SK-N-SH treated with all-trans-retinoic acid at 6 μM for 48 hours (cell line): Measurements from ENCODE around the gene SYTL1.

Experiments
- ATAC-seq: fragments of 200-7000 bp; cut with Tn5 transposase; 3 replicates; pipeline ENCODE4 v1.9.1; 2020; ENCODE audit warnings: mild to moderate bottlenecking, moderate library complexity
- ARNTL ChIP-seq: fragments of 450-650 bp; formaldehyde crosslinking; IDR thresholded peaks from 2 replicates; pipeline ENCODE4 v1.5.0; 2020; ENCODE audit warnings: low read depth, mild to moderate bottlenecking, moderate library complexity, borderline replicate concordance
- BACH2 ChIP-seq: fragments of 250-450 bp; sonication (Bioruptor Pico); IDR thresholded peaks from 2 replicates; pipeline ENCODE4 v1.9.0; 2021; ENCODE audit warnings: mild to moderate bottlenecking, borderline replicate concordance
- CREB5 ChIP-seq: fragments of 250-450 bp; sonication (Bioruptor Pico); IDR thresholded peaks from 2 replicates; pipeline ENCODE4 v1.5.1; 2020; ENCODE audit warnings: low read depth, mild to moderate bottlenecking, moderate library complexity
- CSDC2 ChIP-seq: fragments of 250-450 bp; sonication (Bioruptor Pico); IDR thresholded peaks from 2 replicates; pipeline ENCODE4 v1.5.0; 2020; ENCODE audit warnings: mild to moderate bottlenecking, moderate library complexity
- ESRRG ChIP-seq: fragments of 250-450 bp; sonication (Bioruptor Pico); IDR thresholded peaks from 2 replicates; pipeline ENCODE4 v1.6.1; 2021; ENCODE audit warnings: mild to moderate bottlenecking
- GLIS3 ChIP-seq: fragments of 250-450 bp; sonication (Bioruptor Pico); IDR thresholded peaks from 2 replicates; pipeline ENCODE4 v1.5.0; 2020; ENCODE audit warnings: mild to moderate bottlenecking, moderate library complexity
- OSR1 ChIP-seq: fragments of 250-450 bp; sonication (Bioruptor Pico); IDR thresholded peaks from 2 replicates; pipeline ENCODE4 v1.8.0; 2022; ENCODE audit warnings: moderate library complexity, mild to moderate bottlenecking, inconsistent platforms
- POU6F1 ChIP-seq: fragments of 250-450 bp; sonication (Bioruptor Pico); IDR thresholded peaks from 2 replicates; pipeline ENCODE4 v1.8.0; 2021; ENCODE audit warnings: low read depth, mild to moderate bottlenecking, moderate library complexity, borderline replicate concordance
- PPARA ChIP-seq: fragments of 250-450 bp; sonication (Bioruptor Pico); IDR thresholded peaks from 2 replicates; pipeline ENCODE4 v1.5.0; 2020; ENCODE audit warnings: mild to moderate bottlenecking, borderline replicate concordance
- SNAI2 ChIP-seq: fragments of 250-450 bp; sonication (Bioruptor Pico); IDR thresholded peaks from 2 replicates; pipeline ENCODE4 v1.5.0; 2020; ENCODE audit warnings: mild to moderate bottlenecking, moderate library complexity
- TSHZ2 ChIP-seq: fragments of 250-450 bp; sonication (Bioruptor Pico); IDR thresholded peaks from 2 replicates; pipeline ENCODE4 v1.5.0; 2020; ENCODE audit warnings: mild to moderate bottlenecking, moderate library complexity
- ZNF70 ChIP-seq: fragments of 450-650 bp; formaldehyde crosslinking; IDR thresholded peaks from 2 replicates; pipeline ENCODE4 v1.5.0; 2020; ENCODE audit warnings: mild to moderate bottlenecking, moderate library complexity
- ZNF8 ChIP-seq: fragments of 450-650 bp; formaldehyde crosslinking; IDR thresholded peaks from 2 replicates; pipeline ENCODE4 v1.5.0; 2020; ENCODE audit warnings: mild to moderate bottlenecking, moderate library complexity
- TF ChIP-seq, protein P1 (sequence below): fragments of 250-450 bp; sonication (Bioruptor Pico); IDR thresholded peaks from 2 replicates; pipeline ENCODE4 v1.8.0; 2020; ENCODE audit warnings: mild to moderate bottlenecking, moderate library complexity, borderline replicate concordance
- TF ChIP-seq, protein P2 (sequence below): fragments of 250-450 bp; sonication (Bioruptor Pico); IDR thresholded peaks from 2 replicates; pipeline ENCODE4 v1.5.1; 2021; ENCODE audit warnings: mild to moderate bottlenecking, moderate library complexity

The SYTL1 gene

DNA sequence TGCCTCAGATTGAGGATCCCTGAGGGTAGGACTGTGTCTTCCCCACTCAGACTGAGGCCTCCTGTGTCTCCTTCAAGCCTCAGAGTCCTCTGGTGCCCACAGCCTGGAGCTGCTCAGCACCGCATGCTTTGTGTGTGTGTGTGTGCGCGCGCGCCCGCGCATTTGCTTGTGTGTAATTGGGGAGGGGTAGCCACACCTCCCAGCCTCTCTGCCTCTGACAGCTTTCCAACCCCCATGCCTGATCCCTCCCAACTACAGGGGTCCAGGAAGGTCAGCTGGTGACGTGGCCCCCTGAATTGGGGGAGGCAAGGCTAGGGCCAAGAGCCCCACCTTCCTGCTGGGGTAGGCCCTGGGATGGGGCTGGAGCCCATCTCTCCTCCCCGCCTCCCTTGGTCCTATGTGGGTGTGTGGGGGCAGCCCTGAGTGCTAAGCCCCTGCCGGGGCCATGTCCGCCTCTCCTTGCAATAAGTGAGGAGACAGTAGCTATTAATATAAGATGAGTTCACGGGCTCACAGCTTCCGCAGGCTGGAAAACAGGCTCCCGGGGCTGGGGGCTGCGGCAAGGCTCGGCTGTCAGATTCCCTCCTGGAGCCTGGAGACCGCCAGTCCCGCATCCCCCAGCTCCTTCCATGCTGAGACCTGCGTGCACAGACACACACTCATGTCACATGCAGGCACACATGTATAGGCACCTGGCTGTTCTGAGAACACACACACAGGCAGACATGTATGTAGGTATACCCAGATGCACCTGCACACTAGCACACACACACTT, 57.6 kb downstream of the SYTL1 start:
- no peak for ATAC-seq
- no peak for TF ChIP-seq TSHZ2 (CRISPR knock-in tag)
- TF ChIP-seq, protein P1, sequence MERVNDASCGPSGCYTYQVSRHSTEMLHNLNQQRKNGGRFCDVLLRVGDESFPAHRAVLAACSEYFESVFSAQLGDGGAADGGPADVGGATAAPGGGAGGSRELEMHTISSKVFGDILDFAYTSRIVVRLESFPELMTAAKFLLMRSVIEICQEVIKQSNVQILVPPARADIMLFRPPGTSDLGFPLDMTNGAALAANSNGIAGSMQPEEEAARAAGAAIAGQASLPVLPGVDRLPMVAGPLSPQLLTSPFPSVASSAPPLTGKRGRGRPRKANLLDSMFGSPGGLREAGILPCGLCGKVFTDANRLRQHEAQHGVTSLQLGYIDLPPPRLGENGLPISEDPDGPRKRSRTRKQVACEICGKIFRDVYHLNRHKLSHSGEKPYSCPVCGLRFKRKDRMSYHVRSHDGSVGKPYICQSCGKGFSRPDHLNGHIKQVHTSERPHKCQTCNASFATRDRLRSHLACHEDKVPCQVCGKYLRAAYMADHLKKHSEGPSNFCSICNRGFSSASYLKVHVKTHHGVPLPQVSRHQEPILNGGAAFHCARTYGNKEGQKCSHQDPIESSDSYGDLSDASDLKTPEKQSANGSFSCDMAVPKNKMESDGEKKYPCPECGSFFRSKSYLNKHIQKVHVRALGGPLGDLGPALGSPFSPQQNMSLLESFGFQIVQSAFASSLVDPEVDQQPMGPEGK (CRISPR knock-in tag) = no peak
- no peak for TF ChIP-seq OSR1

GRCh38 chr1:27400082-27400962, 58.5 kb downstream of the SYTL1 start:
- no peak for ATAC-seq

DNA sequence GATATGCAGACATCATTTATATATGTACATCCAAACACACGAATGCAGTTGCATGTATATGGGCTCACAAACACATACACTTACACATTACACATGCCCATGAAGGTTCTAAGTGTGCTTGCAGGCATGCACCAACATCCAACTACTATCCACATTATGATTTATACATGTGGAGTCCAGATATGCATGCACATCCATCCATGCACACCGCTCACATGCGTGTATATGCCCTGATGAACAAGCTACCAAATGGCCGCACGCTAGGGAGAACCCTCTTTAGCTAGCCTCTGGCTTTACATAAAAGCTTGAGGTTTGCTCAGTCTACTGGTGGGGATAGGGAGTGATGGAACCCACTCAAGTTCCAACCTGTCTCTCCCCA, 59.1 kb downstream of the SYTL1 start:
- no peak for ATAC-seq
- TF ChIP-seq ESRRG (CRISPR knock-in tag) (no peak), OSR1 (no peak), CSDC2 (CRISPR knock-in tag) (no peak), SNAI2 (CRISPR knock-in tag) (no peak), GLIS3 (no peak), CREB5 (CRISPR knock-in tag) (no peak), ARNTL (CRISPR knock-in tag) (no peak), BACH2 (CRISPR knock-in tag) (no peak), POU6F1 (CRISPR knock-in tag) (no peak)
- TF ChIP-seq, protein P2, sequence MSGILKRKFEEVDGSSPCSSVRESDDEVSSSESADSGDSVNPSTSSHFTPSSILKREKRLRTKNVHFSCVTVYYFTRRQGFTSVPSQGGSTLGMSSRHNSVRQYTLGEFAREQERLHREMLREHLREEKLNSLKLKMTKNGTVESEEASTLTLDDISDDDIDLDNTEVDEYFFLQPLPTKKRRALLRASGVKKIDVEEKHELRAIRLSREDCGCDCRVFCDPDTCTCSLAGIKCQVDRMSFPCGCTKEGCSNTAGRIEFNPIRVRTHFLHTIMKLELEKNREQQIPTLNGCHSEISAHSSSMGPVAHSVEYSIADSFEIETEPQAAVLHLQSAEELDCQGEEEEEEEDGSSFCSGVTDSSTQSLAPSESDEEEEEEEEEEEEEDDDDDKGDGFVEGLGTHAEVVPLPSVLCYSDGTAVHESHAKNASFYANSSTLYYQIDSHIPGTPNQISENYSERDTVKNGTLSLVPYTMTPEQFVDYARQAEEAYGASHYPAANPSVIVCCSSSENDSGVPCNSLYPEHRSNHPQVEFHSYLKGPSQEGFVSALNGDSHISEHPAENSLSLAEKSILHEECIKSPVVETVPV (CRISPR knock-in tag) = no peak

More at GRCh38 chr1:27400082-27400962, 58.5 kb downstream of the SYTL1 start:
- TF ChIP-seq PPARA (CRISPR knock-in tag) (no peak), SNAI2 (CRISPR knock-in tag) (no peak), ZNF8 (CRISPR knock-in tag) (no peak), ESRRG (CRISPR knock-in tag) (no peak), POU6F1 (CRISPR knock-in tag) (no peak), ZNF70 (no peak), OSR1 (no peak), BACH2 (CRISPR knock-in tag) (no peak), TSHZ2 (CRISPR knock-in tag) (no peak)
